ENCODE data around the gene GALNT3. TPM values are rescaled to one million over a fixed set of nuclear protein-coding genes. Genes with fewer than 3 reads are reported as not detected.

GALNT3 gene
- total RNA-seq, 1 experiment from 2014 or later, result 0.10 TPM

GRCh38 chr2:165818920-165819319 is 24.9 kb upstream of the GALNT3 start:
- no peaks in the 10 kb centered on the region for H3K36me3 ChIP-seq (ENCODE audit: control insufficient read depth, insufficient read depth, low read length)
- no peak for ATAC-seq
- H3K9me3 ChIP-seq (ENCODE audit: control insufficient read depth, insufficient read depth, low read depth, low read length), result no peaks in the 10 kb centered on the region
- H3K4me1 ChIP-seq (ENCODE audit: control insufficient read depth, insufficient read depth, low read length), result no peaks in the 10 kb centered on the region
- no peak overlapping the region for H3K27ac ChIP-seq (ENCODE audit: low read length)
- DNase-seq (ENCODE audit: low read depth, low spot score), result no peak
- TF ChIP-seq, protein P1, sequence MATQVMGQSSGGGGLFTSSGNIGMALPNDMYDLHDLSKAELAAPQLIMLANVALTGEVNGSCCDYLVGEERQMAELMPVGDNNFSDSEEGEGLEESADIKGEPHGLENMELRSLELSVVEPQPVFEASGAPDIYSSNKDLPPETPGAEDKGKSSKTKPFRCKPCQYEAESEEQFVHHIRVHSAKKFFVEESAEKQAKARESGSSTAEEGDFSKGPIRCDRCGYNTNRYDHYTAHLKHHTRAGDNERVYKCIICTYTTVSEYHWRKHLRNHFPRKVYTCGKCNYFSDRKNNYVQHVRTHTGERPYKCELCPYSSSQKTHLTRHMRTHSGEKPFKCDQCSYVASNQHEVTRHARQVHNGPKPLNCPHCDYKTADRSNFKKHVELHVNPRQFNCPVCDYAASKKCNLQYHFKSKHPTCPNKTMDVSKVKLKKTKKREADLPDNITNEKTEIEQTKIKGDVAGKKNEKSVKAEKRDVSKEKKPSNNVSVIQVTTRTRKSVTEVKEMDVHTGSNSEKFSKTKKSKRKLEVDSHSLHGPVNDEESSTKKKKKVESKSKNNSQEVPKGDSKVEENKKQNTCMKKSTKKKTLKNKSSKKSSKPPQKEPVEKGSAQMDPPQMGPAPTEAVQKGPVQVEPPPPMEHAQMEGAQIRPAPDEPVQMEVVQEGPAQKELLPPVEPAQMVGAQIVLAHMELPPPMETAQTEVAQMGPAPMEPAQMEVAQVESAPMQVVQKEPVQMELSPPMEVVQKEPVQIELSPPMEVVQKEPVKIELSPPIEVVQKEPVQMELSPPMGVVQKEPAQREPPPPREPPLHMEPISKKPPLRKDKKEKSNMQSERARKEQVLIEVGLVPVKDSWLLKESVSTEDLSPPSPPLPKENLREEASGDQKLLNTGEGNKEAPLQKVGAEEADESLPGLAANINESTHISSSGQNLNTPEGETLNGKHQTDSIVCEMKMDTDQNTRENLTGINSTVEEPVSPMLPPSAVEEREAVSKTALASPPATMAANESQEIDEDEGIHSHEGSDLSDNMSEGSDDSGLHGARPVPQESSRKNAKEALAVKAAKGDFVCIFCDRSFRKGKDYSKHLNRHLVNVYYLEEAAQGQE (IDR thresholded peaks at IDR 0.05; ENCODE audit: insufficient read depth in 1 of 2, low read depth in 2 of 2, low read length in 1 of 2), result no peak
- TF ChIP-seq, protein P2, sequence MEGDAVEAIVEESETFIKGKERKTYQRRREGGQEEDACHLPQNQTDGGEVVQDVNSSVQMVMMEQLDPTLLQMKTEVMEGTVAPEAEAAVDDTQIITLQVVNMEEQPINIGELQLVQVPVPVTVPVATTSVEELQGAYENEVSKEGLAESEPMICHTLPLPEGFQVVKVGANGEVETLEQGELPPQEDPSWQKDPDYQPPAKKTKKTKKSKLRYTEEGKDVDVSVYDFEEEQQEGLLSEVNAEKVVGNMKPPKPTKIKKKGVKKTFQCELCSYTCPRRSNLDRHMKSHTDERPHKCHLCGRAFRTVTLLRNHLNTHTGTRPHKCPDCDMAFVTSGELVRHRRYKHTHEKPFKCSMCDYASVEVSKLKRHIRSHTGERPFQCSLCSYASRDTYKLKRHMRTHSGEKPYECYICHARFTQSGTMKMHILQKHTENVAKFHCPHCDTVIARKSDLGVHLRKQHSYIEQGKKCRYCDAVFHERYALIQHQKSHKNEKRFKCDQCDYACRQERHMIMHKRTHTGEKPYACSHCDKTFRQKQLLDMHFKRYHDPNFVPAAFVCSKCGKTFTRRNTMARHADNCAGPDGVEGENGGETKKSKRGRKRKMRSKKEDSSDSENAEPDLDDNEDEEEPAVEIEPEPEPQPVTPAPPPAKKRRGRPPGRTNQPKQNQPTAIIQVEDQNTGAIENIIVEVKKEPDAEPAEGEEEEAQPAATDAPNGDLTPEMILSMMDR (IDR thresholded peaks at IDR 0.05), result no peak
- TF ChIP-seq TCF7L2 (IDR thresholded peaks at IDR 0.05; ENCODE audit: low read depth, low read length), result no peak
- TF ChIP-seq SIN3A (IDR thresholded peaks at IDR 0.05; ENCODE audit: borderline replicate concordance, insufficient read depth, low read depth, low read length), result no peak
- no peak for TF ChIP-seq POLR2AphosphoS5 (IDR thresholded peaks at IDR 0.05; ENCODE audit: low read depth, low read length)
- POLR2A ChIA-PET, result no interaction called here
- no peaks in the 10 kb centered on the region for H3K27me3 ChIP-seq (ENCODE audit: control insufficient read depth, insufficient read depth, low read length)
- intact Hi-C loops (cut with micrococcal nuclease; ENCODE audit: unreplicated experiment) (no loop called here), in situ Hi-C loops (cut with HindIII; ENCODE audit: low pct_unique_long_range_greater_than_20kb, low sequenced_read_pairs) (no loop called here)
- no peak overlapping the region for H3K4me3 ChIP-seq (ENCODE audit: low read depth in 2 of 2, low read length in 2 of 2)
- CTCF ChIA-PET, result no interaction called here
- no TSS peak for BruUV-seq (replicated peaks)

DNA sequence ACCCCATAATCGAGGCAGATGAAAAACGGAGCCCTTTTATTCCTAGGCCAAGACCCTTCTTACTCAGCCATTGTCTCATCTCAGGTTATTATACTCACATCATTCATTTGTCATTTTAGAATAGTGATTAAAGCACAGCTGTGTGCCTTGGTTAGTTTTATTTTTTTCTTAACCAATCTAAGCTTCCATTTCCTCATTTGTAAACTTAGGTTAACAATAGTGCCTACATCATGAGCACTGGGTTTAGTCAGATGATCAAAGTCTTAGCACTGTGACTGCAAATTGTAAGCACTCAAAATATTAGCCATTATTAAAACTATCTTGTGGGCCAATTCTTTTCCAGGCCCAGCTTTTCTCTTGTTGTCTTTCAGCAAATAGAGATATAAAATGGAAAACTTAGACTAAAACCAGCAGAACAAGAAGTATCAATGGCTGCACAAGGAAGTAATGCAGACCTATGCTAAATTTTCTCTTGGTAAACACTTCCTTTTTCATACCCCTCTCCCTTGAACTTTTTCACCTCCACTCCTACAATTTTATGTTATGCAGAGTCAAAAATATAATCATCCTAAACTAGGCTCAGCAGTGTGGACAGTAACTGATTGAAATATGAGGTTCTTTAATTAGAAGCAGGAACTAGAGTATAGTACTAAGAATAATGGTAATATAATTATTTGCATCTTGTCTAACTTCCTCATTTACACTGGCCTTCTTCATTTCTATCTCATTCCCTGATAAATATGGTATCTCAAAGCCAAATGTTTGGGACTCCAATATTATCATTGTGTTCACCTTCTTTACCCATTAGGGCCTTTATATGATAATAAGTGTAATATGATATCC is 21.5 kb upstream of the GALNT3 start:
- no peaks in the 10 kb centered on the region for H3K36me3 ChIP-seq (ENCODE audit: control insufficient read depth, insufficient read depth, low read length)

More for the DNA sequence above, 21.5 kb upstream of the GALNT3 start:
- intact Hi-C loops (cut with micrococcal nuclease; ENCODE audit: unreplicated experiment), result no loop called here
- in situ Hi-C loops (cut with HindIII; ENCODE audit: low pct_unique_long_range_greater_than_20kb, low sequenced_read_pairs), result no loop called here
- ChIA-PET CTCF (no interaction called here), POLR2A (no interaction called here)
- BruUV-seq (replicated peaks), result no TSS peak
- DNase-seq (ENCODE audit: low read depth, low spot score), result no peak
- no peaks in the 10 kb centered on the region for H3K27me3 ChIP-seq (ENCODE audit: control insufficient read depth, insufficient read depth, low read length)
- no peak for ATAC-seq
- H3K27ac ChIP-seq (ENCODE audit: low read length), result no peak overlapping the region
- TF ChIP-seq SIN3A (IDR thresholded peaks at IDR 0.05; ENCODE audit: borderline replicate concordance, insufficient read depth, low read depth, low read length) (no peak), TCF7L2 (IDR thresholded peaks at IDR 0.05; ENCODE audit: low read depth, low read length) (no peak), POLR2AphosphoS5 (IDR thresholded peaks at IDR 0.05; ENCODE audit: low read depth, low read length) (no peak)
- TF ChIP-seq, protein P1 (IDR thresholded peaks at IDR 0.05; ENCODE audit: insufficient read depth in 1 of 2, low read depth in 2 of 2, low read length in 1 of 2), result no peak
- no peak overlapping the region for H3K4me3 ChIP-seq (ENCODE audit: low read depth in 2 of 2, low read length in 2 of 2)
- H3K9me3 ChIP-seq (ENCODE audit: control insufficient read depth, insufficient read depth, low read depth, low read length), result no peaks in the 10 kb centered on the region
- no peaks in the 10 kb centered on the region for H3K4me1 ChIP-seq (ENCODE audit: control insufficient read depth, insufficient read depth, low read length)

Measured in Panc1 (cell line).